Stimulated activated naive CD8-positive, alpha-beta T cell treated with anti-CD3 and anti-CD28 coated beads, Interleukin-15, amount 100 ng/mL, for 72 hours (primary cell): Measurements from ENCODE around the gene GNB5.

Experiments used
- ATAC-seq: fragments of 150-1000 bp; cut with Tn5 transposase; 2 replicates; pipeline ENCODE4 v1.10.0; 2021; ENCODE audit warnings: mild to moderate bottlenecking, moderate library complexity
- DNase-seq, 2 donors: peaks; one replicate each; pipeline ENCODE4 v3.0.0; 2021 to 2022
- H3K27ac Mint-ChIP-seq, 2 donors: one replicate each; pipeline ENCODE4 v1.8.0; 2022; ENCODE audit warnings: mild to moderate bottlenecking in 2 of 2, mixed read lengths in 2 of 2, moderate library complexity in 2 of 2
- H3K27me3 Mint-ChIP-seq: one replicate; pipeline ENCODE4 v1.8.0; 2022; ENCODE audit warnings: mixed read lengths
- H3K4me1 Mint-ChIP-seq: one replicate; pipeline ENCODE4 v1.8.0; 2022; ENCODE audit warnings: mild to moderate bottlenecking, mixed read lengths
- H3K4me3 Mint-ChIP-seq, 2 donors: one replicate each; pipeline ENCODE4 v1.8.0; 2022; ENCODE audit warnings: mild to moderate bottlenecking in 2 of 2, mixed read lengths in 2 of 2, moderate library complexity in 1 of 2
- H3K9me3 Mint-ChIP-seq, 2 donors: one replicate each; pipeline ENCODE4 v1.8.0; 2022; ENCODE audit warnings: mixed read lengths in 2 of 2

Gene GNB5

GRCh38 chr15:52066842-52067544, 124.2 kb downstream of the GNB5 start:
- Mint-ChIP-seq H3K4me1 (peaks cover 13% of the 10 kb centered on the region), H3K4me3 (no peak overlapping the region), H3K27ac (peak overlapping the region in 1 of 2 donors; percentile 54), H3K9me3 (no peaks in the 10 kb centered on the region), H3K27me3 (no peaks in the 10 kb centered on the region)
- ATAC-seq: peak; percentile 60
- no peak for DNase-seq
